ENCODE data around the gene IRF1. TPM values are rescaled to one million over a fixed set of nuclear protein-coding genes. Genes with fewer than 3 reads are reported as not detected.
A peak's percentile ranks its signal among the peaks of the same experiment; 100 is the strongest.

Gene IRF1
- total RNA-seq, 2 donors from 2014 or later = 5.6 to 7.3 TPM

DNA sequence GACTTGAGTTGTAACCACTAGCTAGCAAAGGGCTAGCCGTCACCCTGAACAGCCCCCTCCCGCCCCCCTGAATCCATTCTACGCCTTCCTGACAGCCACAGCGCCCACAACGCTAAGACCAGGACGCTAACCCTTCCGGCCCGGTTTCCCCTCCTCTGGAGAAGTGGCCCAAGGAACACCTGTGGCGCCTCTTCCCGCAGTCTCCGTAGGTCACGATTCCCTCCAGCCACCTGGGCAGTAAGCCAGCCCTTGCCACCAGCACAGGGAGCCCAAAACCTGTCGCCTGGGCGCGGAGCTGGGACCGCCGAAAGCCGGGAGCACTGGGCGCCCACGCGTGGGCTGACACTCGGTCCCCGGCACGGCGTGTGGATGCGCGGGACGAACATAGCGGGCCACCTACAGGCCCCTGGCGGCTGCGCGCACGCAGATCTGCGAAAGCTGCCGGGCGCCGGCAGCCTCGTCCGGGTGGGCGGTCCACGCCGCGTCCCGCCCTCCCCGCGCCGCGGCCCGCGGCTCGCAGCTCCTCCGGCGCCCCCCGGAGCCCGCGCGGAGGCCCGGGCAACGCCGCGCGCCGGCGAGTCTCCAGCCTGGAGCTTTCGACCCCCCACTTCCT, 596 bp downstream of the IRF1 start:
- DNase-seq = peak; percentile 75

DNA sequence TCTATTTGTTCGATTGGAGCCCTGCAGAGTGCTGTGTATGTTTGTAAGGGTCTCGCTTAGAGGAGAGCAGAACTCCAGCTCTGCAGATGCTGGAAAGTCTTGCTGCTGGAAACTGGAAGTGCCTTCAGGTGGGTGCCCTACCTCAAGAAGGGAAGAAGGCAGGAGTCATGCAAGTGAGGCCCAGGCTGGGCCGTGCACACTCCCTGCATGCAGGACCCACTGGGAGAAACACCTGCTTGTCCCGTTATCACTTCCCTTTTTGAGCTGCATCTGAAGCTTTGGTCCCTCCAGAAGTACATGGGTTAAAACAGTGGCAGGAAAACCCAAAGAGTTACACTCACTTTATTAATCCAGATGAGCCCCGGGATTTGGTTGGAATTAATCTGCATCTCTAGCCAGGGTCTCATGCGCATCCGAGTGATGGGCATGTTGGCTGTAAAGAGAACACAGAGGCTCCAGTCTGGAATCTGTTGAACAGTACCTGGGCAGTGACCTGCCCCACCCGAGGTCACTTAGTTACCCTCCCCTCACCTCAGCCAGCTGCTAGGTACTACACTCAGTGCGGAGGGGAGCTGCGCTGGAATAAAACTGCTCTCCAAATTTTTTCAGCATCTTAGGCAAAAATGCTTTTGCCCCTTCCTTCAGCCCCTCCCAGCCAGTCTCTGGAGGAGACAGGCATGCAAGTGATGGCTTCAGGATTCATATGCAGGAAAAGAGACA, 1.4 kb downstream of the IRF1 start:
- WGBS, 2 experiments (ENCODE audit: insufficient coverage in 1 of 2, insufficient read length in 1 of 2) = 82 to 93% methylated on average over 6 to 10 of the region's 10 CpGs
- peaks cover 5% of the 10 kb centered on the region for H3K4me1 ChIP-seq (ENCODE audit: control insufficient read depth, insufficient read depth, low read length)
- Mint-ChIP-seq H3K9me3 (no peaks in the 10 kb centered on the region), H3K36me3 (ENCODE audit: low read depth) (peaks cover 17% of the 10 kb centered on the region), H3K4me3 (peak overlapping the region; percentile 62), H3K27ac (no peak overlapping the region), H3K27me3 (ENCODE audit: insufficient read depth) (peaks cover 31% of the 10 kb centered on the region), H3K4me1 (peaks cover 12% of the 10 kb centered on the region)
- H3K4me3 ChIP-seq (ENCODE audit: low read length) = peak overlapping the region; percentile 76
- no peaks in the 10 kb centered on the region for H3K9me3 ChIP-seq (ENCODE audit: control insufficient read depth, low read length)
- peaks cover 16% of the 10 kb centered on the region for H3K27me3 ChIP-seq (ENCODE audit: control insufficient read depth, insufficient read depth, low read length, poor library complexity, severe bottlenecking)
- peaks cover 19% of the 10 kb centered on the region for H3K36me3 ChIP-seq (ENCODE audit: control insufficient read depth, insufficient read depth, low read length)
- peak; percentile 45 for DNase-seq
- TF ChIP-seq, protein P1, sequence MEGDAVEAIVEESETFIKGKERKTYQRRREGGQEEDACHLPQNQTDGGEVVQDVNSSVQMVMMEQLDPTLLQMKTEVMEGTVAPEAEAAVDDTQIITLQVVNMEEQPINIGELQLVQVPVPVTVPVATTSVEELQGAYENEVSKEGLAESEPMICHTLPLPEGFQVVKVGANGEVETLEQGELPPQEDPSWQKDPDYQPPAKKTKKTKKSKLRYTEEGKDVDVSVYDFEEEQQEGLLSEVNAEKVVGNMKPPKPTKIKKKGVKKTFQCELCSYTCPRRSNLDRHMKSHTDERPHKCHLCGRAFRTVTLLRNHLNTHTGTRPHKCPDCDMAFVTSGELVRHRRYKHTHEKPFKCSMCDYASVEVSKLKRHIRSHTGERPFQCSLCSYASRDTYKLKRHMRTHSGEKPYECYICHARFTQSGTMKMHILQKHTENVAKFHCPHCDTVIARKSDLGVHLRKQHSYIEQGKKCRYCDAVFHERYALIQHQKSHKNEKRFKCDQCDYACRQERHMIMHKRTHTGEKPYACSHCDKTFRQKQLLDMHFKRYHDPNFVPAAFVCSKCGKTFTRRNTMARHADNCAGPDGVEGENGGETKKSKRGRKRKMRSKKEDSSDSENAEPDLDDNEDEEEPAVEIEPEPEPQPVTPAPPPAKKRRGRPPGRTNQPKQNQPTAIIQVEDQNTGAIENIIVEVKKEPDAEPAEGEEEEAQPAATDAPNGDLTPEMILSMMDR (conservative IDR thresholded peaks at IDR 0.05) = no peak
- no peak overlapping the region for H3K9ac ChIP-seq (ENCODE audit: extremely low read depth, low read length, poor library complexity, severe bottlenecking)
- H3K27ac ChIP-seq (ENCODE audit: low read depth, low read length) = no peak overlapping the region

More for the DNA sequence above, 596 bp downstream of the IRF1 start:
- peak overlapping the region; percentile 71 for H3K9ac ChIP-seq (ENCODE audit: extremely low read depth, low read length, poor library complexity, severe bottlenecking)
- H3K27me3 ChIP-seq (ENCODE audit: control insufficient read depth, insufficient read depth, low read length, poor library complexity, severe bottlenecking) = peaks cover 16% of the 10 kb centered on the region
- Mint-ChIP-seq H3K27me3 (ENCODE audit: insufficient read depth) (peaks cover 31% of the 10 kb centered on the region), H3K27ac (peak overlapping the region; percentile 55), H3K9me3 (no peaks in the 10 kb centered on the region), H3K4me3 (peak overlapping the region; percentile 62), H3K36me3 (ENCODE audit: low read depth) (peaks cover 13% of the 10 kb centered on the region), H3K4me1 (peaks cover 15% of the 10 kb centered on the region)
- peak overlapping the region; percentile 78 for H3K4me3 ChIP-seq (ENCODE audit: low read length)
- H3K36me3 ChIP-seq (ENCODE audit: control insufficient read depth, insufficient read depth, low read length) = peaks cover 19% of the 10 kb centered on the region
- 1 to 2% methylated on average over 40 to 65 of the region's 65 CpGs for WGBS, 2 experiments (ENCODE audit: insufficient coverage in 1 of 2, insufficient read length in 1 of 2)
- H3K9me3 ChIP-seq (ENCODE audit: control insufficient read depth, low read length) = no peaks in the 10 kb centered on the region
- H3K27ac ChIP-seq (ENCODE audit: low read depth, low read length) = no peak overlapping the region
- peaks cover 5% of the 10 kb centered on the region for H3K4me1 ChIP-seq (ENCODE audit: control insufficient read depth, insufficient read depth, low read length)
- TF ChIP-seq, protein P1 (conservative IDR thresholded peaks at IDR 0.05) = peak; percentile 14

DNA sequence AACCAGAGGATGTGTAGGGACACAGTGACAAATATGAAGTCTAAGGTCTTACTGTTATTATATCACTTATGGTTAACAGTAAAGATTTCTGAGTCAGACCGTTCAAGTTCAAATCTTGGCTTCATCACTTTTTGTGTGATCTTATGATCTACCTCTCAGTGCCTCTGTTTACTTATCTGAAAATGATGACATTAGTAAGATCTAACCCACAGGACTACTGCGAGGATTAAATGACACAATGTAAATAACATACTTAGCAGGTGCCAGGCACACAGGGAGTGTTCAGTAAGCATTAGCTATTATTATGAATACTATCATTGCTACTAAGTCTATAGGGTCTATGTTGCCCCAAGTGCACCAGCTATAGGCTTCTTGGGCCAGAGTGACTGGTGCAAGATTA, 2.0 kb downstream of the IRF1 start:
- peaks cover 26% of the 10 kb centered on the region for H3K27me3 Mint-ChIP-seq (ENCODE audit: insufficient read depth)
- H3K4me3 Mint-ChIP-seq = no peak overlapping the region
- DNase-seq = no peak
- no peak overlapping the region for H3K4me3 ChIP-seq (ENCODE audit: low read length)
- no peaks in the 10 kb centered on the region for H3K9me3 ChIP-seq (ENCODE audit: control insufficient read depth, low read length)
- no peak overlapping the region for H3K27ac ChIP-seq (ENCODE audit: low read depth, low read length)
- H3K27me3 ChIP-seq (ENCODE audit: control insufficient read depth, insufficient read depth, low read length, poor library complexity, severe bottlenecking) = peaks cover 14% of the 10 kb centered on the region
- no peaks in the 10 kb centered on the region for H3K9me3 Mint-ChIP-seq
- TF ChIP-seq, protein P1 (conservative IDR thresholded peaks at IDR 0.05) = no peak
- peaks cover 5% of the 10 kb centered on the region for H3K4me1 ChIP-seq (ENCODE audit: control insufficient read depth, insufficient read depth, low read length)
- WGBS, 2 experiments (ENCODE audit: insufficient coverage in 1 of 2, insufficient read length in 1 of 2) = 83 to 93% methylated on average over 1 to 2 of the region's 2 CpGs
- no peak overlapping the region for H3K27ac Mint-ChIP-seq
- peaks cover 19% of the 10 kb centered on the region for H3K36me3 ChIP-seq (ENCODE audit: control insufficient read depth, insufficient read depth, low read length)
- no peak overlapping the region for H3K9ac ChIP-seq (ENCODE audit: extremely low read depth, low read length, poor library complexity, severe bottlenecking)
- H3K36me3 Mint-ChIP-seq (ENCODE audit: low read depth) = peaks cover 24% of the 10 kb centered on the region
- H3K4me1 Mint-ChIP-seq = peaks cover 12% of the 10 kb centered on the region

All from endodermal cell (in vitro differentiated cells).